ENCODE results near the gene FLNC. TPM values are rescaled to one million over a fixed set of nuclear protein-coding genes. Genes with fewer than 3 reads are reported as not detected.

Gene FLNC
- total and polyA plus RNA-seq, 9 of the 15 experiments (the other 6 are each of a cell fraction or from before 2014, with no cell fraction given), result 0.90 to 155 (median 28.8) TPM

GRCh38 chr7:128833148-128833945, 3.1 kb downstream of the FLNC start (continued):
- peak; percentile 15 for TF ChIP-seq HNRNPLL (IDR thresholded peaks at IDR 0.05; ENCODE audit: low read depth, low read length, poor library complexity, severe bottlenecking)
- no peak for TF ChIP-seq ZNF280B (CRISPR knock-in tag; IDR thresholded peaks at IDR 0.05)
- TF ChIP-seq GTF2F1 (IDR thresholded peaks at IDR 0.05; ENCODE audit: low read depth, low read length), result no peak
- peak; percentile 84 for TF ChIP-seq NFIC (IDR thresholded peaks at IDR 0.05)
- TF ChIP-seq GABPB1 (CRISPR knock-in tag; IDR thresholded peaks at IDR 0.05), result peak; percentile 25; the same call in 1 of the 2 replicates
- no peak for TF ChIP-seq CGGBP1 (CRISPR knock-in tag; IDR thresholded peaks at IDR 0.05)
- peak; percentile 2 for TF ChIP-seq KDM5B (IDR thresholded peaks at IDR 0.05; ENCODE audit: insufficient replicate concordance, low read depth, low read length)
- no peak for TF ChIP-seq TCF7L2 (IDR thresholded peaks at IDR 0.05; ENCODE audit: low read depth, low read length)
- no peak for TF ChIP-seq HNRNPL (IDR thresholded peaks at IDR 0.05; ENCODE audit: low read depth, low read length)
- no peak for TF ChIP-seq ATF6 (CRISPR knock-in tag; IDR thresholded peaks at IDR 0.05)
- no peak for TF ChIP-seq HNRNPUL1 (IDR thresholded peaks at IDR 0.05; ENCODE audit: low read length)
- TF ChIP-seq WHSC1 (IDR thresholded peaks at IDR 0.05; ENCODE audit: low read length), result no peak
- no peak for TF ChIP-seq HMG20A (CRISPR knock-in tag; conservative IDR thresholded peaks at IDR 0.05)
- no peak for TF ChIP-seq NFE2 (IDR thresholded peaks at IDR 0.05; ENCODE audit: low read depth)
- TF ChIP-seq GATAD2B (IDR thresholded peaks at IDR 0.05; ENCODE audit: borderline replicate concordance), result no peak
- TF ChIP-seq ETV5 (CRISPR knock-in tag; IDR thresholded peaks at IDR 0.05; ENCODE audit: low read depth), result no peak
- TF ChIP-seq ESRRA (IDR thresholded peaks at IDR 0.05; ENCODE audit: borderline replicate concordance, low read depth), result no peak
- no peak for TF ChIP-seq DLX4 (CRISPR knock-in tag; IDR thresholded peaks at IDR 0.05)
- no peak for TF ChIP-seq ZNF583 (CRISPR knock-in tag; IDR thresholded peaks at IDR 0.05)
- no peak for TF ChIP-seq GMEB1 (CRISPR knock-in tag; IDR thresholded peaks at IDR 0.05)
- no peak for TF ChIP-seq CREBBP (IDR thresholded peaks at IDR 0.05; ENCODE audit: low read depth, low read length)
